IPS-18c (cell line): ENCODE results near the gene PRAMEF11.

Source experiments
- H3K4me3 ChIP-seq: 2 replicates; pipeline ENCODE4 v1.7.0; 2013; ENCODE audit warnings: low read depth, mild to moderate bottlenecking, low read length, moderate library complexity; ENCODE audit not compliant: insufficient read depth
- H3K9me3 ChIP-seq: one replicate; pipeline ENCODE4 v1.6.1; 2013; ENCODE audit warnings: mild to moderate bottlenecking, low read length, moderate library complexity; ENCODE audit not compliant: control insufficient read depth, insufficient read depth

Gene PRAMEF11

DNA sequence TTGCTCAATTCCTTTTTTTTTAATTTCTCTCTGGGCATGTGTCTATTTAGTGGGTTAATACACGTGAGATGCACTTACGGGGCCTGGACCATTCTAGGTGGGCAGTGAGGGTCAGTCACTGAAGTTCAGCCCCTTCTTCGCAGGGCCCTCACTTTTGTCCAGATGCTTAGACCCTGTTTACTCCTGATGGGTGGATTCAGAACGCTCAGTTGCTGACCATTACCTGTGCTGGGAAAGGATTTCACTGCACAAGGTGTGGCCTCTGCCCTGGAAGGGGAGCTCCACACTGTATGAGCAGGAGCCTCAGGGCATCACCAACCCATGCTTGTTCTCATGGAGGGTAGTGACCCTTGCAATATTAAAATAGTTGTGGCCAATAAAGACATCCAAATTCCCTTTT lies 53.1 kb downstream of the PRAMEF11 start:
- Histone ChIP-seq H3K9me3 (no peaks in the 10 kb centered on the region), H3K4me3 (no peak overlapping the region)

DNA sequence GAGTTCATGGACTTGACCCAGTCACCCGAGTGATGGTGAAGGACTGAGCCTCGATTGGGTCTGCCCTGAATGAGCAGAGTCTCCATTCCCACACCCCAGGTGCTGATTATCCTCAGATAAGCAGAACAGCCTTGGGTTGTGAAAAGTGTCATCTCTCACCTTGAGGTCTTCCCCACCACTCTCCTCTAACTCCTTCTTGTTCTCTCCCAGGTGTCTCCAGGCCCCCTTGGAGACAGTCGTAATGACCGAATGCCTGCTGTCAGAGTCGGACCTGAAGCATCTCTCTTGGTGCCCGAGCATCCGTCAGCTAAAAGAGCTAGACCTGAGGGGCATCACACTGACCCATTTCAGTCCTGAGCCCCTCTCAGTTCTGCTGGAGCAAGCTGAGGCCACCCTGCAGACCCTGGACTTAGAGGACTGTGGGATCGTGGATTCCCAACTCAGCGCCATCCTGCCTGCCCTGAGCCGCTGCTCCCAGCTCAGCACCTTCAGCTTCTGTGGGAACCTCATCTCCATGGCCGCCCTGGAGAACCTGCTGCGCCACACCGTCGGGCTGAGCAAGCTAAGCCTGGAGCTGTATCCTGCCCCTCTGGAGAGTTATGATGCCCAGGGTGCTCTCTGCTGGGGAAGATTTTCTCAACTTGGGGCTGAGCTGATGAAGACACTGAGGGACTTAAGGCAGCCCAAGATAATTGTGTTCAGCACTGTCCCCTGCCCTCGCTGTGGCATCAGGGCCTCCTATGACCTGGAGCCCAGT lies 54.2 kb downstream of the PRAMEF11 start:
- Histone ChIP-seq H3K9me3 (no peaks in the 10 kb centered on the region), H3K4me3 (no peak overlapping the region)

GRCh38 chr1:12775443-12775842 lies 55.8 kb downstream of the PRAMEF11 start:
- no peak overlapping the region for H3K4me3 ChIP-seq
- no peaks in the 10 kb centered on the region for H3K9me3 ChIP-seq

- Histone ChIP-seq H3K9me3 (no peaks in the 10 kb centered on the region), H3K4me3 (no peak overlapping the region)
These were observed 56.3 kb downstream of the PRAMEF11 start for GRCh38 chr1:12774801-12775345.
